ENCODE measurements around the gene RPS23.

RPS23 gene

GRCh38 chr5:82244151-82244550, 34.0 kb downstream of the RPS23 start:
- no peak for FAIRE-seq

- no peak for FAIRE-seq
These were observed 43.3 kb downstream of the RPS23 start for GRCh38 chr5:82234885-82235284.

DNA sequence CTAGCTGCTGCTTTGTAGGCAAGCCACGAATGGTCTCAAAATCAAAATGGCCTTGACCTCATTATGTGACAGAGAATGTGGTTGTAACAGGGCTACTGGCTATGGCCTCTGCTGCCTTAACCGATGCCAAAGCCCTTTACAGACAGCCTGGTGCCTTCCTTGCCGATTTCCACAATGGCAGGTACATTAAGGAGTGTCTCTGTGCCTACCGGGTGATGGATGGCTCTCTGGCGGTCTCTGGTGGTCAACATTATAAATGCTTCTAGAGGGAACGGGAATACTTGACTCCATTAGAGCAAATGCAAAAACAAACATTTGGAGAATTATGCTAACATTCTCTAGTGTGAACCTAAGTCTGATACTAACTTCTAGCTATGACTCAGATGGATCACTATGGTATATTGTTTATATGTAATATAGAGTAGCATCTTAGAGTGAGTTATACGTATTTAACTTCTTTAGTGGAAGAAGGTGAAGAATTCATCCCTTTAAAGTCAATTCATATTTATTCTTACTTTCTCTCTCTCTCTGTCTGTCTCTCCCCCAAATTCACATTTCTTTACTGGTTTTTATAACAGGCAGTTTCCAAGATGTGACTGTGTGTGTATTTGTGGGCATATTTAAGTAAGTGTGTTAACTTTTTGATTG, 52.5 kb downstream of the RPS23 start:
- FAIRE-seq: no peak
